K562 (cell line): ENCODE measurements around the gene TMBIM4. TPM values are rescaled to one million over a fixed set of nuclear protein-coding genes. Genes with fewer than 3 reads are reported as not detected.

Experiments
- ATAC-seq: fragments of 200-7000 bp; cut with Tn5 transposase; 3 replicates; pipeline ENCODE4 v1.9.1; 2020; ENCODE audit warnings: moderate library complexity
- BruUV-seq: library from RNA; stranded (reverse); fragments of 400-500 nt; replicated peaks from 2 replicates; lab custom pipeline; 2021; lab: Mats Ljungman, UMichigan
- CTCF ChIA-PET: fragments of 300-600 bp; formaldehyde crosslinking; extraction: SDS; loops from one replicate; lab custom pipeline; 2021; ENCODE audit warnings: low intra/inter-chr PET ratio; lab: Yijun Ruan, JAX
- POLR2A ChIA-PET: fragments of 300-600, 350-650 bp; sonication (Branson Sonifier 250); formaldehyde crosslinking; extraction: SDS; loops from one replicate; lab custom pipeline; 2021; ENCODE audit warnings: antibody characterized with exemption, inconsistent platforms; lab: Yijun Ruan, JAX
- DNase-seq, 4 experiments: peaks; one replicate each; pipeline versions ENCODE4 v3.0.0 to v3.0.0-alpha.2; 2011 to 2018; ENCODE audit warnings: low spot score in 3 of 4, mixed read lengths in 3 of 4; ENCODE audit errors: extremely low read depth in 1 of 4
- FAIRE-seq: peaks from 2 replicates; lab custom pipeline; 2011; peaks lifted over from hg19 to GRCh38; lab: Jason Lieb, UNC
- H2AFZ ChIP-seq: 2 replicates; pipeline ENCODE4 v1.6.0; 2011; ENCODE audit warnings: low read depth, low read length, control low read depth, inconsistent platforms
- H3K27ac ChIP-seq: fragments of 200-600 bp; 3 replicates; pipeline ENCODE4 v1.8.0; 2011; ENCODE audit warnings: low read depth, mild to moderate bottlenecking, control low read depth, inconsistent platforms, low read length, moderate library complexity, mixed read lengths; ENCODE audit errors: extremely low read depth
- H3K27me3 ChIP-seq, 2 experiments: fragments of 300-600 bp in 1 of 2; 2 replicates in 1 of 2; 3 replicates in 1 of 2; pipeline versions ENCODE4 v1.6.0 to v1.8.0; 2011; ENCODE audit warnings: inconsistent platforms in 2 of 2, low read length in 2 of 2, mild to moderate bottlenecking in 1 of 2, mixed read lengths in 1 of 2, moderate library complexity in 1 of 2; ENCODE audit not compliant: control insufficient read depth in 2 of 2, insufficient read depth in 2 of 2
- H3K36me3 ChIP-seq: fragments of 300-600 bp; 3 replicates; pipeline ENCODE4 v1.8.0; 2011; ENCODE audit warnings: mild to moderate bottlenecking, low read length, inconsistent platforms; ENCODE audit not compliant: control insufficient read depth, insufficient read depth
- H3K4me1 ChIP-seq, 2 experiments: fragments of 200-600 bp in 1 of 2; replicated peaks in 1 of 2; 2 replicates in 1 of 2; 3 replicates in 1 of 2; pipeline versions ENCODE4 v1.5.1 to v1.8.0; 2011; ENCODE audit warnings: inconsistent platforms in 2 of 2, low read length in 2 of 2, mild to moderate bottlenecking in 1 of 2, mixed read lengths in 1 of 2, moderate library complexity in 1 of 2; ENCODE audit not compliant: control insufficient read depth in 2 of 2, insufficient read depth in 2 of 2
- H3K4me2 ChIP-seq: 2 replicates; pipeline ENCODE4 v1.6.1; 2011; ENCODE audit warnings: low read length, control low read depth, inconsistent platforms, mixed read lengths; ENCODE audit not compliant: insufficient read depth
- H3K4me3 ChIP-seq: fragments of 200-600 bp; sonication (generic), shearing (Covaris generic); 2 replicates; pipeline ENCODE4 v1.5.1; 2016; ENCODE audit warnings: control low read depth, inconsistent platforms
- H3K79me2 ChIP-seq: fragments of 200-600 bp; 3 replicates; pipeline ENCODE4 v1.8.0; 2011; ENCODE audit warnings: low read length, inconsistent platforms; ENCODE audit not compliant: control insufficient read depth, insufficient read depth
- H3K9ac ChIP-seq, 2 experiments: 2 replicates each; pipeline versions ENCODE4 v1.6.0 to v1.6.1; 2011; ENCODE audit warnings: low read depth in 2 of 2, low read length in 2 of 2, control low read depth in 1 of 2, inconsistent platforms in 1 of 2, mild to moderate bottlenecking in 1 of 2, mixed read lengths in 1 of 2; ENCODE audit not compliant: insufficient read depth in 1 of 2
- H3K9me1 ChIP-seq: one replicate; pipeline ENCODE4 v1.6.0; 2011; ENCODE audit warnings: inconsistent platforms, mild to moderate bottlenecking, low read length, moderate library complexity; ENCODE audit not compliant: control insufficient read depth, insufficient read depth
- H3K9me3 ChIP-seq: replicated peaks from 2 replicates; pipeline ENCODE4 v1.5.1; 2011; ENCODE audit warnings: low read depth, low read length, inconsistent platforms; ENCODE audit not compliant: control insufficient read depth, insufficient read depth
- H4K20me1 ChIP-seq: replicated peaks from 2 replicates; pipeline ENCODE4 v1.6.1; 2011; ENCODE audit warnings: low read length, inconsistent platforms, mixed read lengths; ENCODE audit not compliant: control insufficient read depth, insufficient read depth
- C11orf30 ChIP-seq: fragments of 450-650 bp; IDR thresholded peaks from 2 replicates; pipeline ENCODE4 v1.6.1; 2016; ENCODE audit warnings: low read depth, mild to moderate bottlenecking
- ELF1 ChIP-seq: fragments of 200-800 bp; sonication (Bioruptor generic); IDR thresholded peaks from 2 replicates; pipeline ENCODE4 v1.6.1; 2016; ENCODE audit warnings: missing genetic modification characterization, missing compliant biosample characterization
- HEY1 ChIP-seq: fragments of 250-450 bp; sonication (Bioruptor Pico); IDR thresholded peaks from 2 replicates; pipeline ENCODE4 v1.5.0; 2020; ENCODE audit warnings: mild to moderate bottlenecking, moderate library complexity, borderline replicate concordance
- KDM1A ChIP-seq, 2 experiments: fragments of 450-650 bp; IDR thresholded peaks; 2 replicates each; pipeline ENCODE4 v1.6.1; 2016; ENCODE audit warnings: mild to moderate bottlenecking in 2 of 2
- KDM5B ChIP-seq: fragments of 200-600 bp; sonication (generic); IDR thresholded peaks from 2 replicates; pipeline ENCODE4 v1.6.1; 2012; ENCODE audit warnings: low read depth, mild to moderate bottlenecking, moderate library complexity, low read length, control low read depth, inconsistent platforms; ENCODE audit not compliant: insufficient replicate concordance
- NCOR1 ChIP-seq: fragments of 450-650 bp; IDR thresholded peaks from 2 replicates; pipeline ENCODE4 v1.6.1; 2016; ENCODE audit warnings: mild to moderate bottlenecking, moderate library complexity
- OTX1 ChIP-seq: fragments of 450-650 bp; formaldehyde crosslinking; IDR thresholded peaks from 2 replicates; pipeline ENCODE4 v1.4.0; 2022; ENCODE audit warnings: mild to moderate bottlenecking
- RBM34 ChIP-seq: fragments of 200-400 bp; formaldehyde crosslinking; IDR thresholded peaks from 2 replicates; pipeline ENCODE4 v1.6.1; 2018; ENCODE audit warnings: low read length, borderline replicate concordance; ENCODE audit not compliant: insufficient read depth
- SMARCA4 ChIP-seq: fragments of 450-650 bp; IDR thresholded peaks from 2 replicates; pipeline ENCODE4 v1.6.1; 2016
- SMARCE1 ChIP-seq: fragments of 450-650 bp; IDR thresholded peaks from 2 replicates; pipeline ENCODE4 v1.7.1; 2016; ENCODE audit warnings: mild to moderate bottlenecking
- TAF1 ChIP-seq: IDR thresholded peaks from 2 replicates; pipeline ENCODE4 v1.6.1; 2011; ENCODE audit warnings: mild to moderate bottlenecking, low read length, moderate library complexity; ENCODE audit not compliant: insufficient read depth, control insufficient read depth, severe bottlenecking; ENCODE audit errors: extremely low read depth
- TSC22D4 ChIP-seq: fragments of 450-650 bp; IDR thresholded peaks from 2 replicates; pipeline ENCODE4 v1.6.1; 2016; ENCODE audit warnings: missing genetic modification characterization, missing biosample characterization, control low read depth
- ZNF551 ChIP-seq: fragments of 250-450 bp; sonication (Bioruptor Pico); IDR thresholded peaks from 2 replicates; pipeline ENCODE4 v1.5.0; 2021; ENCODE audit warnings: mild to moderate bottlenecking, moderate library complexity
- WGBS: fragments of 100-300 bp; shearing (Covaris generic); methylation state at CpG from one replicate; pipeline ENCODE4 v1.1.6; 2016; ENCODE audit warnings: low coverage, mixed read lengths; ENCODE audit not compliant: insufficient coverage; ENCODE audit errors: missing lambda C conversion rate; 5-methylcytosine and 5-hydroxymethylcytosine counted together
- in situ Hi-C: fragments of 300-500 bp; cut with MboI; formaldehyde crosslinking; loops from 4 replicates; pipeline ENCODE4 v1.15.0; 2018; ENCODE audit warnings: inconsistent platforms, mixed read lengths
- intact Hi-C: fragments of 100-400 bp; cut with micrococcal nuclease; formaldehyde crosslinking; loops from 2 replicates; pipeline ENCODE4 v1.14.2; 2022
- polyA plus RNA-seq, 8 experiments: library from polyadenylated mRNA; depleted of rRNA in 4 of 8; stranded (reverse) in 5 of 8; unstranded in 3 of 8; fragments of >200 nt; fragmentation: Nextera tagmentation in 2 of 8; fragmentation: Illumina TruSeq in 1 of 8; extraction: Ambion mirVana in 2 of 8; extraction: Trizol in 1 of 8; gene quantifications; 2 replicates each; pipeline versions ENCODE4 v1.2.1 to v1.2.3, GENCODE V29; 2011 to 2014; ENCODE audit warnings: inconsistent platforms in 1 of 8, missing spikeins in 1 of 8
- total RNA-seq, 7 experiments: library from RNA; depleted of rRNA in 6 of 7; stranded (reverse); fragments of >200 nt in 6 of 7; fragmentation: Illumina TruSeq in 2 of 7; extraction: Trizol in 2 of 7; gene quantifications; 2 replicates each; pipeline versions ENCODE4 v1.2.1 to v1.2.3, GENCODE V29; 2011 to 2021; ENCODE audit warnings: low replicate concordance in 1 of 7
- TF ChIP-seq, protein P1 (sequence below), 2 experiments: fragments of 250-450 bp in 1 of 2; fragments of 450-650 bp in 1 of 2; sonication (Bioruptor Pico) in 1 of 2; IDR thresholded peaks; 2 replicates each; pipeline versions ENCODE4 v1.6.1 to v1.8.0; 2016 to 2021; ENCODE audit warnings: mild to moderate bottlenecking in 2 of 2, moderate library complexity in 2 of 2, missing compliant biosample characterization in 1 of 2, missing genetic modification characterization in 1 of 2
- TF ChIP-seq, protein P2 (sequence below): fragments of 450-650 bp; formaldehyde crosslinking; IDR thresholded peaks from 2 replicates; pipeline ENCODE4 v1.4.0; 2020; ENCODE audit warnings: mild to moderate bottlenecking

The TMBIM4 gene
- total and polyA plus RNA-seq, 9 of the 15 experiments (the other 6 are each of a cell fraction or from before 2014, with no cell fraction given) = 18.6 to 272 (median 50.0) TPM

DNA sequence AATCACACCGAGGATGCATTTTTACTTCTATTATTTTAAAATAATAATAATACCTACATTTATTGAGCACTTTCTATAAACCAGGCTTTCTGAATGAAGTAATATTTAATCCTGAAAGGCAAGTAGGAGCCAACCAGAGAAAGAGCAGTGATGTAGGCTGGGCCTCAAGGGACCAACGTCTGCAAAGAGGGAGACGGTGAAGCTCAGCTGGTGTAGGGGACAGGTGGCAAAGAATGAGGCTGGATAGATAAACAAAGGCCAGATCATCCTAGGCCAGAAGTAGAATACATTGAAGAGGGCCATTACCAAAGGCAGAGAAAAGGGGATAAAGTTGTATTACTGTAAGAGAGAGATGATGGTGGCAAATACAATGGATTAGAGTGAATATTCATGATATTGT lies 810 bp upstream of the TMBIM4 start:
- TF ChIP-seq ZNF551 (CRISPR knock-in tag) (no peak), KDM5B (no peak), ELF1 (no peak), SMARCA4 (no peak), TSC22D4 (tag) (no peak), RBM34 (no peak), C11orf30 (no peak), OTX1 (CRISPR knock-in tag) (no peak), NCOR1 (no peak), KDM1A (IDR thresholded peaks at IDR 0.05) (no peak), HEY1 (CRISPR knock-in tag) (no peak), SMARCE1 (no peak), TAF1 (no peak)
- TF ChIP-seq, protein P1, sequence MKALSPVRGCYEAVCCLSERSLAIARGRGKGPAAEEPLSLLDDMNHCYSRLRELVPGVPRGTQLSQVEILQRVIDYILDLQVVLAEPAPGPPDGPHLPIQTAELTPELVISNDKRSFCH (CRISPR knock-in tag; IDR thresholded peaks at IDR 0.05) = no peak
- TF ChIP-seq, protein P1 (tag; IDR thresholded peaks at IDR 0.05) = no peak
- TF ChIP-seq, protein P2, sequence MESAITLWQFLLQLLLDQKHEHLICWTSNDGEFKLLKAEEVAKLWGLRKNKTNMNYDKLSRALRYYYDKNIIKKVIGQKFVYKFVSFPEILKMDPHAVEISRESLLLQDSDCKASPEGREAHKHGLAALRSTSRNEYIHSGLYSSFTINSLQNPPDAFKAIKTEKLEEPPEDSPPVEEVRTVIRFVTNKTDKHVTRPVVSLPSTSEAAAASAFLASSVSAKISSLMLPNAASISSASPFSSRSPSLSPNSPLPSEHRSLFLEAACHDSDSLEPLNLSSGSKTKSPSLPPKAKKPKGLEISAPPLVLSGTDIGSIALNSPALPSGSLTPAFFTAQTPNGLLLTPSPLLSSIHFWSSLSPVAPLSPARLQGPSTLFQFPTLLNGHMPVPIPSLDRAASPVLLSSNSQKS (CRISPR knock-in tag) = no peak
- ChIA-PET CTCF (no interaction called here), POLR2A (interaction anchor here (1.3 to 1.6 kb wide), 2 partner anchors 13 to 18 kb away, joined by 4 to 5 read pairs; no protein-coding TSS in a partner anchor)
- Histone ChIP-seq H3K36me3 (peaks cover 11% of the 10 kb centered on the region), H3K79me2 (peaks cover 36% of the 10 kb centered on the region), H3K27me3 (no peaks in the 10 kb centered on the region), H3K4me1 (peaks cover 0 to 8% of the 10 kb centered on the region in 2 experiments; a peak in 4 of 5 replicates), H4K20me1 (no peaks in the 10 kb centered on the region), H3K4me3 (peak overlapping the region; percentile 53; the same call in 1 of the 2 replicates), H3K27ac (no peak overlapping the region), H3K9ac (no peak overlapping the region), H2AFZ (peak overlapping the region; percentile 95), H3K4me2 (peak overlapping the region; percentile 63), H3K9me3 (no peaks in the 10 kb centered on the region), H3K9me1 (no peaks in the 10 kb centered on the region)
- DNase-seq (no peak), ATAC-seq (no peak), FAIRE-seq (no peak)
- intact Hi-C loops (no loop called here), in situ Hi-C loops (no loop called here)
- no TSS peak for BruUV-seq
- 90% methylated on average over 2 of the region's 3 CpGs for WGBS
